Cardiac fibroblast (primary cell): ENCODE measurements around the gene ZPBP2.
"Not testable (repeated sequence)": the region's sequence is repeated elsewhere in the genome, so short reads cannot be mapped to it uniquely, and the experiment has no call there.

Experiments used
- DNase-seq, 2 donors: peaks; one replicate each; pipeline versions ENCODE4 v3.0.0 to v3.0.0-alpha.2; 2010; ENCODE audit warnings: low read depth in 2 of 2
- H3K4me3 ChIP-seq, 2 donors: replicated peaks in 1 of 2; 1 replicate in 1 of 2; 2 replicates in 1 of 2; pipeline ENCODE4 v1.5.1; 2011; ENCODE audit warnings: low read depth in 2 of 2, low read length in 2 of 2, mild to moderate bottlenecking in 2 of 2, moderate library complexity in 1 of 2
- CTCF ChIP-seq: IDR thresholded peaks from one replicate; pipeline ENCODE4 v1.5.1; 2011; ENCODE audit warnings: low read depth, mild to moderate bottlenecking, low read length, inconsistent platforms

ZPBP2 gene

GRCh38 chr17:39854909-39855308 lies 13.1 kb upstream of the ZPBP2 start:
- no peak for DNase-seq
- H3K4me3 ChIP-seq: no peak overlapping the region
- no peak for TF ChIP-seq CTCF

- DNase-seq, H3K4me3 ChIP-seq: not testable (repeated sequence)
Measured at GRCh38 chr17:39855911-39856649, 11.9 kb upstream of the ZPBP2 start.

GRCh38 chr17:39861235-39861634 lies 6.8 kb upstream of the ZPBP2 start:
- no peak for TF ChIP-seq CTCF
- no peak overlapping the region for H3K4me3 ChIP-seq
- DNase-seq: no peak

- H3K4me3 ChIP-seq: no peak overlapping the region
- no peak for TF ChIP-seq CTCF
- no peak for DNase-seq
Measured at GRCh38 chr17:39863244-39863917, 4.6 kb upstream of the ZPBP2 start.

- no peak within 1 kb of the TSS for H3K4me3 ChIP-seq
- peak; percentile 13 to 17 for DNase-seq
Measured at GRCh38 chr17:39863918-39864746, 3.9 kb upstream of the ZPBP2 start, which contains the start of gene IKZF3. TSS of gene IKZF3 (minus strand) at chr17:39864312. CDS start at chr17:39864126, 186 bp downstream.

GRCh38 chr17:39866013-39866730 lies 1.8 kb upstream of the ZPBP2 start:
- DNase-seq: no peak
- H3K4me3 ChIP-seq: no peak overlapping the region
- TF ChIP-seq CTCF: no peak

More at GRCh38 chr17:39863918-39864746, 3.9 kb upstream of the ZPBP2 start, which contains the start of gene IKZF3:
- no peak for TF ChIP-seq CTCF
